PC-3 (cell line): Measurements from ENCODE around the gene FZD10.

Experiments used
- CTCF ChIP-seq: fragments of 300-600 bp; sonication (generic); conservative IDR thresholded peaks from 2 replicates; pipeline ENCODE4 v1.5.1; 2017; ENCODE audit warnings: antibody characterized with exemption, low read depth, mild to moderate bottlenecking, low read length
- EZH2 ChIP-seq: fragments of 300-600 bp; sonication (generic); IDR thresholded peaks from one replicate; pipeline ENCODE4 v1.6.1; 2017; ENCODE audit warnings: antibody characterized with exemption, mild to moderate bottlenecking, low read length; ENCODE audit not compliant: unreplicated experiment

- TF ChIP-seq CTCF (no peak), EZH2 (no peak)
Observed at GRCh38 chr12:130163461-130164215, 1.4 kb downstream of the FZD10 start.
